Suprapubic skin (tissue), 4 donors: ENCODE measurements around the gene SOX13. TPM values are rescaled to one million over a fixed set of nuclear protein-coding genes. Genes with fewer than 3 reads are reported as not detected.

Experiments
- DNase-seq, 2 donors: peaks; one replicate each; pipeline ENCODE4 v3.0.0-alpha.2; 2019; ENCODE audit warnings: low spot score in 2 of 2
- H3K27ac ChIP-seq: fragments of 200-600 bp; sonication (generic); one replicate; pipeline ENCODE4 v1.5.1; 2019
- H3K27me3 ChIP-seq: fragments of 200-600 bp; sonication (generic); one replicate; pipeline ENCODE4 v1.5.1; 2019
- H3K36me3 ChIP-seq: fragments of 200-600 bp; sonication (generic); one replicate; pipeline ENCODE4 v1.5.1; 2019
- H3K4me1 ChIP-seq: fragments of 200-600 bp; sonication (generic); one replicate; pipeline ENCODE4 v1.5.1; 2019
- H3K4me3 ChIP-seq: fragments of 200-600 bp; sonication (generic); one replicate; pipeline ENCODE4 v1.5.1; 2019; ENCODE audit warnings: mild to moderate bottlenecking
- H3K9me3 ChIP-seq: fragments of 200-600 bp; sonication (generic); one replicate; pipeline ENCODE4 v1.5.1; 2019
- EP300 ChIP-seq: sonication (generic); formaldehyde crosslinking; IDR thresholded peaks from one replicate; pipeline ENCODE4 v1.6.1; 2017; ENCODE audit warnings: antibody characterized with exemption
- POLR2A ChIP-seq, 2 donors: fragments of 450-650 bp; IDR thresholded peaks; one replicate each; pipeline ENCODE4 v1.6.1; 2017; ENCODE audit warnings: antibody characterized with exemption in 2 of 2, mild to moderate bottlenecking in 2 of 2, moderate library complexity in 2 of 2
- POLR2AphosphoS5 ChIP-seq, 3 donors: sonication (generic); formaldehyde crosslinking; IDR thresholded peaks; one replicate each; pipeline ENCODE4 v1.6.1; 2017; ENCODE audit warnings: antibody characterized with exemption in 3 of 3
- WGBS: methylation state at CpG from one replicate; pipeline ENCODE4 v1.1.5; 2018; 5-methylcytosine and 5-hydroxymethylcytosine counted together
- total RNA-seq, 4 donors: library from RNA; depleted of rRNA; stranded (reverse); fragments of >200 nt; gene quantifications; one replicate each; pipeline ENCODE4 v1.1.0, GENCODE V29; 2016
- TF ChIP-seq, protein P1 (sequence below), 2 donors: fragments of 200-600 bp in 1 of 2; fragments of 450-650 bp in 1 of 2; sonication (generic) in 1 of 2; IDR thresholded peaks; one replicate each; pipeline ENCODE4 v1.5.1; 2016 to 2019; ENCODE audit warnings: antibody characterized with exemption in 2 of 2, mild to moderate bottlenecking in 1 of 2, moderate library complexity in 1 of 2

The SOX13 gene
- total RNA-seq, 4 donors from 2014 or later: 10.1 to 20.6 (median 15.6) TPM

DNA sequence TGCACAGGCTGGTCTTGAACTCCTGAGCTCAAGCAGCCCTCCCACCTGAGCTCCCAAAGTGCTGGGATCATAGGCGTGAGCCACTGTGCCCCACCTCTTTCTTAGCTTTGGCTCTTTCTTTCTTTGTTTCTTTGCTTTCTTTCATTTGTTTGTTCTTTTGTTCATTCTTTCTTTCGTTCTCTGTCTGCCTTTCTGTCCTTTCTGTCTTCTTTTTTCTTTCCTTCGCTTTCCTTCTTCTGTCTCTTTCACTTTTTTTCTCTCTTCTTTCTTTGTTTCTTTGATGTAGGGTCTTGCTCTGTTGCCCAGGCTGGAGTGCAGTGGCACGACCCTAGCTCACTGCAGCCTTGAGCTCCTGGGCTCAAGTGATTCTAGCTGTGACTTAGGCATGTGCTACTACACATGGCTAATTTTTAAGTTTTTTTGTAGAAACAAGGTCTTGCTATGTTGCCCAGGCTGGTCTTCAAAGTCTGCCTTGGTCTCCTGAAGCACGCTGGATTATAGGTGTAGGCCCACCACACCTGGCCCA is 18.9 kb downstream of the SOX13 start:
- Histone ChIP-seq H3K36me3 (no peaks in the 10 kb centered on the region), H3K27ac (no peak overlapping the region), H3K9me3 (no peaks in the 10 kb centered on the region), H3K27me3 (no peaks in the 10 kb centered on the region), H3K4me1 (peaks cover 53% of the 10 kb centered on the region), H3K4me3 (no peak overlapping the region)
- TF ChIP-seq, protein P1, sequence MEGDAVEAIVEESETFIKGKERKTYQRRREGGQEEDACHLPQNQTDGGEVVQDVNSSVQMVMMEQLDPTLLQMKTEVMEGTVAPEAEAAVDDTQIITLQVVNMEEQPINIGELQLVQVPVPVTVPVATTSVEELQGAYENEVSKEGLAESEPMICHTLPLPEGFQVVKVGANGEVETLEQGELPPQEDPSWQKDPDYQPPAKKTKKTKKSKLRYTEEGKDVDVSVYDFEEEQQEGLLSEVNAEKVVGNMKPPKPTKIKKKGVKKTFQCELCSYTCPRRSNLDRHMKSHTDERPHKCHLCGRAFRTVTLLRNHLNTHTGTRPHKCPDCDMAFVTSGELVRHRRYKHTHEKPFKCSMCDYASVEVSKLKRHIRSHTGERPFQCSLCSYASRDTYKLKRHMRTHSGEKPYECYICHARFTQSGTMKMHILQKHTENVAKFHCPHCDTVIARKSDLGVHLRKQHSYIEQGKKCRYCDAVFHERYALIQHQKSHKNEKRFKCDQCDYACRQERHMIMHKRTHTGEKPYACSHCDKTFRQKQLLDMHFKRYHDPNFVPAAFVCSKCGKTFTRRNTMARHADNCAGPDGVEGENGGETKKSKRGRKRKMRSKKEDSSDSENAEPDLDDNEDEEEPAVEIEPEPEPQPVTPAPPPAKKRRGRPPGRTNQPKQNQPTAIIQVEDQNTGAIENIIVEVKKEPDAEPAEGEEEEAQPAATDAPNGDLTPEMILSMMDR (IDR thresholded peaks at IDR 0.05): no peak
- TF ChIP-seq POLR2AphosphoS5 (IDR thresholded peaks at IDR 0.05): no peak
- TF ChIP-seq EP300: no peak
- TF ChIP-seq POLR2A (IDR thresholded peaks at IDR 0.05): no peak
- no peak for DNase-seq
- WGBS: 93% methylated on average over 5 of the region's 5 CpGs

DNA sequence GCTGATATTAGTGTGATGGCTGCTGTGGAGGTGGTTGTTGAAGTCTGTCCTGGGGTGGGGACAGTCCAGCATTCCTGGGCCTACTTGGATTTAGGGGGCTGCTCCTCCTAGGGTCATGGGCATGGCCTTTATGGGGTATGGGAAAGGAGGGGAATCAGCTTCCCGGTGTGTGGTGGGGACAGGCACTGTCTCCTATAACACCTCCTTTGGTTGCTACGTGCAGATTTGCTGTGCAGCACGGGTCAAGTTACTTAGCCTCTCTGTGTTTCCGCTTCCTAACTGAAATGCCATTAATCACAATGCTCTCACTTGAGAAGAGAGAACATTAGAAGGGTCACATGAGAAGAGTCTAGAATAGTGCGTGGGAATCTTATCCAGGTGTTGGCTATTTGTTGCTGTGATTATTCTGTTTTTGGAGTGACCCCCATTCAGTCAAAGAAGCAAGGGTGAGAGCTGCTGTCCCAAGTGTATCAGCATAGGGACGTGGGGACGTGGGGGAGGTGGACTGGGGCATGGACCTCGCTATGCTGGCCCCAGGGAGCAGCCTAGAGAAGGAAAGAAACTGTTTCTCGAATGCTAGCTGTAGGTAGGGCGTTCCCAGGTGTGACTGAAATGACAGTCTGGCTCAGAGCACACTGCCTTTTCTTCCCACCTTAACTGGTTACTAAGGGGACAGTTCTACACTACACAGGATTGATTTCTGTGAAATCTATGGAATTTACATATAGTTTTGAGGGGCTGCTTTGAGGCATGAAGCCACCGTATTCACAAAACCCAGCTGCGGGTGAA is 19.9 kb downstream of the SOX13 start:
- no peak for DNase-seq
- H3K36me3 ChIP-seq: no peaks in the 10 kb centered on the region
- WGBS: 71% methylated on average over 12 of the region's 12 CpGs

DNA sequence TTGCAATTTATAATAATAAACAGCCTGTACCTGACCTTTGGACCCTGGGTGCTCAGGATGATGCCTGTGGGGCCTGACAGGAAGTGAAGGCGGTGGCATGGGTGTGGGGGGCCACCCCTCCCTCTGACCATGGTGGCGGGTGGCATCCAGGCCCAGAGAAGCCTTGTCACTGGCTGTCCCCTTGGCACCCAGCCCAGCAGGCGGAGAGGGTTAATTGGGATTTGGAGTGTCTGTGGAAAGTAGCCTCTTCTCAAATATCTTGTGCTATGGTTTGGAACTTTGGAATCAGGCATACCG is 20.5 kb downstream of the SOX13 start:
- TF ChIP-seq POLR2AphosphoS5 (IDR thresholded peaks at IDR 0.05) (no peak), POLR2A (IDR thresholded peaks at IDR 0.05) (no peak), EP300 (no peak)
- TF ChIP-seq, protein P1 (IDR thresholded peaks at IDR 0.05): no peak
- peaks cover 38% of the 10 kb centered on the region for H3K4me1 ChIP-seq
- no peak for DNase-seq
- H3K27ac ChIP-seq: no peak overlapping the region
- WGBS: 59% methylated on average over 4 of the region's 4 CpGs
- no peaks in the 10 kb centered on the region for H3K9me3 ChIP-seq
- H3K27me3 ChIP-seq: no peaks in the 10 kb centered on the region
- H3K4me3 ChIP-seq: no peak overlapping the region
- H3K36me3 ChIP-seq: no peaks in the 10 kb centered on the region

More for the DNA sequence above, 19.9 kb downstream of the SOX13 start:
- Histone ChIP-seq H3K27me3 (no peaks in the 10 kb centered on the region), H3K27ac (peak overlapping the region; percentile 1), H3K4me3 (no peak overlapping the region), H3K9me3 (no peaks in the 10 kb centered on the region), H3K4me1 (peaks cover 43% of the 10 kb centered on the region)
- TF ChIP-seq, protein P1 (IDR thresholded peaks at IDR 0.05): no peak
- TF ChIP-seq EP300: no peak
- no peak for TF ChIP-seq POLR2A (IDR thresholded peaks at IDR 0.05)
- TF ChIP-seq POLR2AphosphoS5 (IDR thresholded peaks at IDR 0.05): no peak

DNA sequence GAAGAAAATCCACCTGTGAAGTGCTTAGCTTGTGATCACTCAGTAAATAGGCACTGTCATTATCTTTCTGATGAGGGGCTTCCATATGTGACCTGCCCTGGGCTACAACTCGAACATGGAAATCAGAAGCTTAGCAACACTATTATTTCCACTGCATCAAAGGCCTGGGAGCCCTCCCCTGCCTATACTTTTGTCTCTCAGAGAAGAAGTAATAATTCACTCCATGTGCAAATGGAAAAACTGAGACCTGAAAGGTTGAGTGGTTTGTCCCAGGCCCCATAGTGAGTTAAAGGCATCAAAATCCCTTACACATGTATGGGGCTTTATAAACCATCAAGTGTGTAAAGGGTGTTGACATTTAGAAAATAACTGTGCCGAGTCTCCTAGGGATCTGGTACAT is 20.9 kb downstream of the SOX13 start:
- WGBS: 78% methylated on average over 2 of the region's 2 CpGs
- H3K9me3 ChIP-seq: no peaks in the 10 kb centered on the region
- H3K4me1 ChIP-seq: peaks cover 37% of the 10 kb centered on the region
- H3K27ac ChIP-seq: no peak overlapping the region
- H3K27me3 ChIP-seq: no peaks in the 10 kb centered on the region
- no peak for DNase-seq
- H3K4me3 ChIP-seq: no peak overlapping the region
- TF ChIP-seq POLR2A (IDR thresholded peaks at IDR 0.05) (no peak), EP300 (no peak), POLR2AphosphoS5 (IDR thresholded peaks at IDR 0.05) (no peak)
- TF ChIP-seq, protein P1 (IDR thresholded peaks at IDR 0.05): no peak
- H3K36me3 ChIP-seq: no peaks in the 10 kb centered on the region

DNA sequence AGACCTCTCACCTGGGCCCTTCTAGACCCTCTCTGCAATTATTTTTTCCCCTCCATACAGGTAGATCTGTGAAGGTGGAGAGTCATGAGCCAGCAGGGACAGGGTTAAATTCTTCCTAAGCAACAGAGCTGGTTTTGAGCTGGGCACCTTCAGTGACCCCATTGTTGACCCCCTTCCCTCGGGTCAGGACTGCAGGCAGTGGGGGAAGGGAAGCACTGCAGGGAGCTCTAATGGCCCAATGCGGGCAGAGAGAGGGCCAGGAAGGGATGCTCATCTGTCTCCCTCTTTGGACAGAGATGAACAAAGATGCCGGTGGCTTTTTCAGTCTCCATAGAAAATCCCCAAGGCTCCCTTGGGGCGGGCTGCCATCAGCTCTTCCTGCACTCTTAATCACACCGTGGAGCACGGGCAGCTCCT is 21.4 kb downstream of the SOX13 start:
- Histone ChIP-seq H3K4me3 (no peak overlapping the region), H3K27ac (no peak overlapping the region)
- WGBS: 36% methylated on average over 4 of the region's 6 CpGs

More for the DNA sequence above, 21.4 kb downstream of the SOX13 start:
- H3K27me3 ChIP-seq: no peaks in the 10 kb centered on the region
- TF ChIP-seq POLR2AphosphoS5 (IDR thresholded peaks at IDR 0.05) (no peak), EP300 (no peak), POLR2A (IDR thresholded peaks at IDR 0.05) (no peak)
- TF ChIP-seq, protein P1 (IDR thresholded peaks at IDR 0.05): no peak
- H3K4me1 ChIP-seq: peaks cover 33% of the 10 kb centered on the region
- no peak for DNase-seq
- no peaks in the 10 kb centered on the region for H3K9me3 ChIP-seq
- no peaks in the 10 kb centered on the region for H3K36me3 ChIP-seq
